ENCODE data around the gene CPNE5.

The CPNE5 gene

GRCh38 chr6:36793296-36793912, 45.8 kb downstream of the CPNE5 start:
- no peak overlapping the region for H3K27ac ChIP-seq
- no peak for DNase-seq
- H3K9me3 ChIP-seq, result no peaks in the 10 kb centered on the region
- no peaks in the 10 kb centered on the region for H3K4me1 ChIP-seq
- intact Hi-C loops (cut with DNase I; ENCODE audit: low total_unique reads), result no loop called here
- no peaks in the 10 kb centered on the region for H3K36me3 ChIP-seq
- peaks cover 0 to 36% of the 10 kb centered on the region in 2 donors for H3K27me3 ChIP-seq
- H3K4me3 ChIP-seq, result no peak overlapping the region
- no peak for TF ChIP-seq CTCF (IDR thresholded peaks at IDR 0.05)

GRCh38 chr6:36791521-36792135, 47.6 kb downstream of the CPNE5 start:
- Histone ChIP-seq H3K4me3 (no peak overlapping the region), H3K36me3 (no peaks in the 10 kb centered on the region), H3K4me1 (no peaks in the 10 kb centered on the region), H3K27me3 (peaks cover 0 to 36% of the 10 kb centered on the region in 2 donors), H3K27ac (no peak overlapping the region), H3K9me3 (no peaks in the 10 kb centered on the region)
- TF ChIP-seq CTCF (IDR thresholded peaks at IDR 0.05), result no peak
- DNase-seq, result no peak
- intact Hi-C loops (cut with DNase I; ENCODE audit: low total_unique reads), result no loop called here

- no peaks in the 10 kb centered on the region for H3K36me3 ChIP-seq
- TF ChIP-seq CTCF (IDR thresholded peaks at IDR 0.05), result no peak
- H3K9me3 ChIP-seq, result no peaks in the 10 kb centered on the region
- no peak overlapping the region for H3K27ac ChIP-seq
- no peak overlapping the region for H3K4me3 ChIP-seq
- peaks cover 0 to 36% of the 10 kb centered on the region in 2 donors for H3K27me3 ChIP-seq
- intact Hi-C loops (cut with DNase I; ENCODE audit: low total_unique reads), result no loop called here
- H3K4me1 ChIP-seq, result no peaks in the 10 kb centered on the region
- DNase-seq, result no peak
Measured at GRCh38 chr6:36791085-36791484, 48.2 kb downstream of the CPNE5 start.

- Histone ChIP-seq H3K36me3 (no peaks in the 10 kb centered on the region), H3K4me3 (no peak overlapping the region), H3K27me3 (peaks cover 0 to 30% of the 10 kb centered on the region in 2 donors), H3K4me1 (no peaks in the 10 kb centered on the region), H3K27ac (no peak overlapping the region), H3K9me3 (no peaks in the 10 kb centered on the region)
- no peak for DNase-seq
- intact Hi-C loops (cut with DNase I; ENCODE audit: low total_unique reads), result no loop called here
- TF ChIP-seq CTCF (IDR thresholded peaks at IDR 0.05), result no peak
Measured at GRCh38 chr6:36788768-36789167, 50.5 kb downstream of the CPNE5 start.

GRCh38 chr6:36788186-36788585, 51.1 kb downstream of the CPNE5 start:
- no peak for DNase-seq
- Histone ChIP-seq H3K4me3 (no peak overlapping the region), H3K9me3 (no peaks in the 10 kb centered on the region), H3K4me1 (no peaks in the 10 kb centered on the region), H3K27ac (no peak overlapping the region), H3K36me3 (no peaks in the 10 kb centered on the region), H3K27me3 (peaks cover 0 to 25% of the 10 kb centered on the region in 2 donors)
- intact Hi-C loops (cut with DNase I; ENCODE audit: low total_unique reads), result no loop called here
- TF ChIP-seq CTCF (IDR thresholded peaks at IDR 0.05), result no peak

All from tibial artery (tissue), 4 donors.